Skeletal muscle satellite cell (primary cell): ENCODE results near the gene NPHP4.

Experiments used
- H3K27me3 ChIP-seq: 2 replicates; pipeline ENCODE4 v1.7.0; 2013; ENCODE audit warnings: low read length; ENCODE audit not compliant: control insufficient read depth, insufficient read depth
- H3K36me3 ChIP-seq: 2 replicates; pipeline ENCODE4 v1.7.0; 2013; ENCODE audit warnings: mild to moderate bottlenecking, control low read depth, low read length; ENCODE audit not compliant: insufficient read depth
- H3K4me1 ChIP-seq: 2 replicates; pipeline ENCODE4 v1.7.0; 2013; ENCODE audit warnings: low read length; ENCODE audit not compliant: control insufficient read depth, insufficient read depth
- H3K4me2 ChIP-seq: 2 replicates; pipeline ENCODE4 v1.7.0; 2013; ENCODE audit warnings: mild to moderate bottlenecking, low read length
- H3K4me3 ChIP-seq: 2 replicates; pipeline ENCODE4 v1.7.0; 2013; ENCODE audit warnings: low read length
- H3K9ac ChIP-seq: 2 replicates; pipeline ENCODE4 v1.7.0; 2013; ENCODE audit warnings: mild to moderate bottlenecking, low read depth, low read length, moderate library complexity
- H3K9me3 ChIP-seq: replicated peaks from 2 replicates; pipeline ENCODE4 v1.7.0; 2013; ENCODE audit warnings: mild to moderate bottlenecking, control low read depth, low read length

The NPHP4 gene

GRCh38 chr1:5939271-5940170 is 52.7 kb downstream of the NPHP4 start:
- H3K9me3 ChIP-seq, result no peaks in the 10 kb centered on the region
- peaks cover 13% of the 10 kb centered on the region for H3K4me1 ChIP-seq
- no peaks in the 10 kb centered on the region for H3K36me3 ChIP-seq
- no peak overlapping the region for H3K4me3 ChIP-seq
- no peaks in the 10 kb centered on the region for H3K27me3 ChIP-seq
- no peak overlapping the region for H3K4me2 ChIP-seq
- H3K9ac ChIP-seq, result no peak overlapping the region

GRCh38 chr1:5938101-5938646 is 54.1 kb downstream of the NPHP4 start:
- Histone ChIP-seq H3K36me3 (peaks cover under 1% of the 10 kb centered on the region), H3K4me2 (peak overlapping the region; percentile 39), H3K9ac (no peak overlapping the region), H3K27me3 (no peaks in the 10 kb centered on the region), H3K4me1 (peaks cover 13% of the 10 kb centered on the region), H3K4me3 (no peak overlapping the region), H3K9me3 (no peaks in the 10 kb centered on the region)

- Histone ChIP-seq H3K9me3 (no peaks in the 10 kb centered on the region), H3K9ac (no peak overlapping the region), H3K4me1 (peaks cover 13% of the 10 kb centered on the region), H3K36me3 (peaks cover 6% of the 10 kb centered on the region), H3K4me3 (no peak overlapping the region), H3K4me2 (no peak overlapping the region), H3K27me3 (no peaks in the 10 kb centered on the region)
These were observed 54.8 kb downstream of the NPHP4 start for GRCh38 chr1:5937373-5937857.

GRCh38 chr1:5936621-5937372 is 55.4 kb downstream of the NPHP4 start:
- no peaks in the 10 kb centered on the region for H3K27me3 ChIP-seq
- H3K9me3 ChIP-seq, result no peaks in the 10 kb centered on the region
- no peak overlapping the region for H3K4me2 ChIP-seq
- no peak overlapping the region for H3K4me3 ChIP-seq
- no peak overlapping the region for H3K9ac ChIP-seq
- peaks cover 6% of the 10 kb centered on the region for H3K36me3 ChIP-seq
- peaks cover 13% of the 10 kb centered on the region for H3K4me1 ChIP-seq

GRCh38 chr1:5936126-5936525 is 56.1 kb downstream of the NPHP4 start:
- no peak overlapping the region for H3K4me2 ChIP-seq
- peaks cover 6% of the 10 kb centered on the region for H3K36me3 ChIP-seq
- peaks cover 13% of the 10 kb centered on the region for H3K4me1 ChIP-seq
- no peak overlapping the region for H3K9ac ChIP-seq
- H3K9me3 ChIP-seq, result no peaks in the 10 kb centered on the region
- no peak overlapping the region for H3K4me3 ChIP-seq
- no peaks in the 10 kb centered on the region for H3K27me3 ChIP-seq

GRCh38 chr1:5935026-5935425 is 57.2 kb downstream of the NPHP4 start:
- Histone ChIP-seq H3K9me3 (no peaks in the 10 kb centered on the region), H3K4me1 (peaks cover 13% of the 10 kb centered on the region), H3K9ac (no peak overlapping the region), H3K4me3 (no peak overlapping the region), H3K4me2 (no peak overlapping the region), H3K27me3 (no peaks in the 10 kb centered on the region), H3K36me3 (peaks cover 6% of the 10 kb centered on the region)

GRCh38 chr1:5934058-5934884 is 58.0 kb downstream of the NPHP4 start:
- H3K4me2 ChIP-seq, result no peak overlapping the region
- no peaks in the 10 kb centered on the region for H3K9me3 ChIP-seq
- peaks cover 13% of the 10 kb centered on the region for H3K4me1 ChIP-seq
- H3K27me3 ChIP-seq, result no peaks in the 10 kb centered on the region
- H3K4me3 ChIP-seq, result no peak overlapping the region
- peaks cover 6% of the 10 kb centered on the region for H3K36me3 ChIP-seq
- no peak overlapping the region for H3K9ac ChIP-seq

GRCh38 chr1:5933676-5934057 is 58.6 kb downstream of the NPHP4 start:
- Histone ChIP-seq H3K4me2 (no peak overlapping the region), H3K9me3 (no peaks in the 10 kb centered on the region), H3K27me3 (no peaks in the 10 kb centered on the region), H3K9ac (no peak overlapping the region), H3K4me3 (no peak overlapping the region), H3K4me1 (peaks cover 10% of the 10 kb centered on the region), H3K36me3 (peaks cover 6% of the 10 kb centered on the region)

GRCh38 chr1:5933050-5933449 is 59.2 kb downstream of the NPHP4 start:
- H3K36me3 ChIP-seq, result peaks cover 6% of the 10 kb centered on the region
- no peak overlapping the region for H3K4me3 ChIP-seq
- H3K27me3 ChIP-seq, result no peaks in the 10 kb centered on the region
- peaks cover 4% of the 10 kb centered on the region for H3K4me1 ChIP-seq
- no peak overlapping the region for H3K4me2 ChIP-seq
- no peaks in the 10 kb centered on the region for H3K9me3 ChIP-seq
- no peak overlapping the region for H3K9ac ChIP-seq

- peaks cover 12% of the 10 kb centered on the region for H3K36me3 ChIP-seq
- no peaks in the 10 kb centered on the region for H3K9me3 ChIP-seq
- no peak overlapping the region for H3K9ac ChIP-seq
- H3K4me3 ChIP-seq, result no peak overlapping the region
- no peaks in the 10 kb centered on the region for H3K27me3 ChIP-seq
- H3K4me2 ChIP-seq, result no peak overlapping the region
- no peaks in the 10 kb centered on the region for H3K4me1 ChIP-seq
These were observed 63.4 kb downstream of the NPHP4 start for GRCh38 chr1:5928714-5929400.
